ENCODE data around the gene THRB. TPM values are rescaled to one million over a fixed set of nuclear protein-coding genes. Genes with fewer than 3 reads are reported as not detected.

THRB gene
- total and polyA plus RNA-seq, 9 of the 15 experiments (the other 6 are each of a cell fraction or from before 2014, with no cell fraction given): 1.7 to 14.9 (median 6.9) TPM

DNA sequence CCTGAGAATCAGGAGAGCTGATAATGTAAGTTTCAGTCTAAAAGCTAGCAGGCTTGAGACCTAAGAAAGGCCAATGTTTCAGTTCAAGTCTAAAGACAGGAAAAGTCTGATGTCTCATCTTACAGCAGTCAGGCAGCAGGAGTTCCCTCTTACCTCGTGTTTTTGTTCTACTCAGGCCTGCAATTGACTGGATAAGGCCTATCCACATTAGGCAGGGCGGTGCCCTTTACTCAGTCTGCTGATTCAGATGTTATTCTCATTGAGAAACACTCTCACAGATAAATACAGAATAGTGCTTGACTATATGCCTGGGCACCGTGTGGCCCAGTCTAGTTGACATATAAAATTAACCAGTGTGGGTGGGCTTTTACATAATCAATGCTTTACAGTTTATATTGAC is 427.2 kb downstream of the THRB start (continued):
- TF ChIP-seq, protein P1, sequence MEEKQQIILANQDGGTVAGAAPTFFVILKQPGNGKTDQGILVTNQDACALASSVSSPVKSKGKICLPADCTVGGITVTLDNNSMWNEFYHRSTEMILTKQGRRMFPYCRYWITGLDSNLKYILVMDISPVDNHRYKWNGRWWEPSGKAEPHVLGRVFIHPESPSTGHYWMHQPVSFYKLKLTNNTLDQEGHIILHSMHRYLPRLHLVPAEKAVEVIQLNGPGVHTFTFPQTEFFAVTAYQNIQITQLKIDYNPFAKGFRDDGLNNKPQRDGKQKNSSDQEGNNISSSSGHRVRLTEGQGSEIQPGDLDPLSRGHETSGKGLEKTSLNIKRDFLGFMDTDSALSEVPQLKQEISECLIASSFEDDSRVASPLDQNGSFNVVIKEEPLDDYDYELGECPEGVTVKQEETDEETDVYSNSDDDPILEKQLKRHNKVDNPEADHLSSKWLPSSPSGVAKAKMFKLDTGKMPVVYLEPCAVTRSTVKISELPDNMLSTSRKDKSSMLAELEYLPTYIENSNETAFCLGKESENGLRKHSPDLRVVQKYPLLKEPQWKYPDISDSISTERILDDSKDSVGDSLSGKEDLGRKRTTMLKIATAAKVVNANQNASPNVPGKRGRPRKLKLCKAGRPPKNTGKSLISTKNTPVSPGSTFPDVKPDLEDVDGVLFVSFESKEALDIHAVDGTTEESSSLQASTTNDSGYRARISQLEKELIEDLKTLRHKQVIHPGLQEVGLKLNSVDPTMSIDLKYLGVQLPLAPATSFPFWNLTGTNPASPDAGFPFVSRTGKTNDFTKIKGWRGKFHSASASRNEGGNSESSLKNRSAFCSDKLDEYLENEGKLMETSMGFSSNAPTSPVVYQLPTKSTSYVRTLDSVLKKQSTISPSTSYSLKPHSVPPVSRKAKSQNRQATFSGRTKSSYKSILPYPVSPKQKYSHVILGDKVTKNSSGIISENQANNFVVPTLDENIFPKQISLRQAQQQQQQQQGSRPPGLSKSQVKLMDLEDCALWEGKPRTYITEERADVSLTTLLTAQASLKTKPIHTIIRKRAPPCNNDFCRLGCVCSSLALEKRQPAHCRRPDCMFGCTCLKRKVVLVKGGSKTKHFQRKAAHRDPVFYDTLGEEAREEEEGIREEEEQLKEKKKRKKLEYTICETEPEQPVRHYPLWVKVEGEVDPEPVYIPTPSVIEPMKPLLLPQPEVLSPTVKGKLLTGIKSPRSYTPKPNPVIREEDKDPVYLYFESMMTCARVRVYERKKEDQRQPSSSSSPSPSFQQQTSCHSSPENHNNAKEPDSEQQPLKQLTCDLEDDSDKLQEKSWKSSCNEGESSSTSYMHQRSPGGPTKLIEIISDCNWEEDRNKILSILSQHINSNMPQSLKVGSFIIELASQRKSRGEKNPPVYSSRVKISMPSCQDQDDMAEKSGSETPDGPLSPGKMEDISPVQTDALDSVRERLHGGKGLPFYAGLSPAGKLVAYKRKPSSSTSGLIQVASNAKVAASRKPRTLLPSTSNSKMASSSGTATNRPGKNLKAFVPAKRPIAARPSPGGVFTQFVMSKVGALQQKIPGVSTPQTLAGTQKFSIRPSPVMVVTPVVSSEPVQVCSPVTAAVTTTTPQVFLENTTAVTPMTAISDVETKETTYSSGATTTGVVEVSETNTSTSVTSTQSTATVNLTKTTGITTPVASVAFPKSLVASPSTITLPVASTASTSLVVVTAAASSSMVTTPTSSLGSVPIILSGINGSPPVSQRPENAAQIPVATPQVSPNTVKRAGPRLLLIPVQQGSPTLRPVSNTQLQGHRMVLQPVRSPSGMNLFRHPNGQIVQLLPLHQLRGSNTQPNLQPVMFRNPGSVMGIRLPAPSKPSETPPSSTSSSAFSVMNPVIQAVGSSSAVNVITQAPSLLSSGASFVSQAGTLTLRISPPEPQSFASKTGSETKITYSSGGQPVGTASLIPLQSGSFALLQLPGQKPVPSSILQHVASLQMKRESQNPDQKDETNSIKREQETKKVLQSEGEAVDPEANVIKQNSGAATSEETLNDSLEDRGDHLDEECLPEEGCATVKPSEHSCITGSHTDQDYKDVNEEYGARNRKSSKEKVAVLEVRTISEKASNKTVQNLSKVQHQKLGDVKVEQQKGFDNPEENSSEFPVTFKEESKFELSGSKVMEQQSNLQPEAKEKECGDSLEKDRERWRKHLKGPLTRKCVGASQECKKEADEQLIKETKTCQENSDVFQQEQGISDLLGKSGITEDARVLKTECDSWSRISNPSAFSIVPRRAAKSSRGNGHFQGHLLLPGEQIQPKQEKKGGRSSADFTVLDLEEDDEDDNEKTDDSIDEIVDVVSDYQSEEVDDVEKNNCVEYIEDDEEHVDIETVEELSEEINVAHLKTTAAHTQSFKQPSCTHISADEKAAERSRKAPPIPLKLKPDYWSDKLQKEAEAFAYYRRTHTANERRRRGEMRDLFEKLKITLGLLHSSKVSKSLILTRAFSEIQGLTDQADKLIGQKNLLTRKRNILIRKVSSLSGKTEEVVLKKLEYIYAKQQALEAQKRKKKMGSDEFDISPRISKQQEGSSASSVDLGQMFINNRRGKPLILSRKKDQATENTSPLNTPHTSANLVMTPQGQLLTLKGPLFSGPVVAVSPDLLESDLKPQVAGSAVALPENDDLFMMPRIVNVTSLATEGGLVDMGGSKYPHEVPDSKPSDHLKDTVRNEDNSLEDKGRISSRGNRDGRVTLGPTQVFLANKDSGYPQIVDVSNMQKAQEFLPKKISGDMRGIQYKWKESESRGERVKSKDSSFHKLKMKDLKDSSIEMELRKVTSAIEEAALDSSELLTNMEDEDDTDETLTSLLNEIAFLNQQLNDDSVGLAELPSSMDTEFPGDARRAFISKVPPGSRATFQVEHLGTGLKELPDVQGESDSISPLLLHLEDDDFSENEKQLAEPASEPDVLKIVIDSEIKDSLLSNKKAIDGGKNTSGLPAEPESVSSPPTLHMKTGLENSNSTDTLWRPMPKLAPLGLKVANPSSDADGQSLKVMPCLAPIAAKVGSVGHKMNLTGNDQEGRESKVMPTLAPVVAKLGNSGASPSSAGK (IDR thresholded peaks at IDR 0.05): peak; percentile 42
- TF ChIP-seq ZNF395 (CRISPR knock-in tag; IDR thresholded peaks at IDR 0.05) (no peak), C11orf30 (IDR thresholded peaks at IDR 0.05; ENCODE audit: low read depth) (peak; percentile 22; the same call in 1 of the 2 replicates), TARDBP (IDR thresholded peaks at IDR 0.05) (no peak), TAL1 (IDR thresholded peaks at IDR 0.05) (no peak), NR2F6 (CRISPR knock-in tag; IDR thresholded peaks at IDR 0.05) (no peak), HOXB6 (CRISPR knock-in tag; IDR thresholded peaks at IDR 0.05; ENCODE audit: borderline replicate concordance) (no peak), ARID4B (CRISPR knock-in tag; IDR thresholded peaks at IDR 0.05) (no peak), KLF6 (CRISPR knock-in tag; IDR thresholded peaks at IDR 0.05; ENCODE audit: borderline replicate concordance) (no peak), LEF1 (IDR thresholded peaks at IDR 0.05) (no peak), MAFF (IDR thresholded peaks at IDR 0.05; ENCODE audit: low read length) (0 out of 2 replicates have a peak, but pooled peaks have one; percentile 7), ZNF224 (CRISPR knock-in tag; IDR thresholded peaks at IDR 0.05) (no peak), E2F3 (CRISPR knock-in tag; IDR thresholded peaks at IDR 0.05) (no peak)

Measured in K562 (cell line).